Dedifferentiated amniotic fluid mesenchymal stem cell (primary cell): ENCODE results near the gene DNM3.

Experiments used
- DNase-seq: peaks from one replicate; pipeline ENCODE4 v3.0.0-alpha.2; 2016; ENCODE audit errors: extremely low spot score

Gene DNM3

DNA sequence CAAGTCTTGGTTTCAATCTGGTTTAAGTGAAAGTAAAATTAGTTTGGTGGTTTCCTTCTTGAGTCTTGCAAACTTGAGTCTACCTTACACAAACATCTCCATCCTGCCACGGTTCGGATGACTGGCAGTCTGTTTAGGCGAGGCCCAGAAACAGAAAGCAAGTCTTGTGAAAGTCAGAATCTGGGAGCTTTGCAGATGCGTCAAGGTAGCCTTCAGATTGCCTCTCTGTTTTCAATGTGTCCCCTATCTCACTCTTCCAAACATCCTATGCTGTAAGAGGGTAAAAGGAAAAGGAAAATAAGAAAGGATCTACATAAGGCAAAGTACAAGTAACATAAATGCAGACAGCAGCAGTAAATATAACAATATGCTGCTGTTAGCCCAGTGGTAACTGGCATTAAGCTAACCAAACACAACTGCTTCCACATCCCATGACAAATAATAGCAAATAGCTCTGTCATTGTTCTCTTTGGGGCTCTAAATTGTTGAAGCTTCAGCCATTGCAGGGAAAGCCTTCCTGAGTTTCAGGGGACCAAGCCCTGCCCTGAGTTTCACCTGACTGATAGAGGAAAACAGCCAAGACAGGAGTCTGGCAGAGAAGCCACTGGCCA lies 552.9 kb downstream of the DNM3 start:
- DNase-seq, result no peak

DNA sequence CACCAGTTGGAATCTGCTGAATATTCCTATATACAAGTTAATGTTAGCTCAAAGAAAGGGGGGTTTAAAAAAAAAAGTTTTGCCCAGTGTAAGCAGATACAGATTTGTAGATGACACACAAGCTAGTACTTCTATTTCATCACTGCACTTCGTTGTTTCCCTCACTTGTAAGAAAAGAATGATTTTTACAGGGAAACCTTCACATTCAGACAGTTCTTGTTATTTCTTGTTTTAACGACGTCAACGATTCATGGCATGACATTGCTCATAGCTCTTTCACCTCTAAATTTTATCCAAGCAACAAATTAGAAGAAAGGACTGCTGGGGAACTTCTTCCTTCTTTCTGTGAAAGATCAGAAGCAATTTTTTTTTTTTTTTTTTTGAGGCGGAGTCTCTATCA lies 553.5 kb downstream of the DNM3 start:
- DNase-seq, result no peak

- no peak for DNase-seq
These were observed 554.3 kb downstream of the DNM3 start for GRCh38 chr1:172395576-172395975.

DNA sequence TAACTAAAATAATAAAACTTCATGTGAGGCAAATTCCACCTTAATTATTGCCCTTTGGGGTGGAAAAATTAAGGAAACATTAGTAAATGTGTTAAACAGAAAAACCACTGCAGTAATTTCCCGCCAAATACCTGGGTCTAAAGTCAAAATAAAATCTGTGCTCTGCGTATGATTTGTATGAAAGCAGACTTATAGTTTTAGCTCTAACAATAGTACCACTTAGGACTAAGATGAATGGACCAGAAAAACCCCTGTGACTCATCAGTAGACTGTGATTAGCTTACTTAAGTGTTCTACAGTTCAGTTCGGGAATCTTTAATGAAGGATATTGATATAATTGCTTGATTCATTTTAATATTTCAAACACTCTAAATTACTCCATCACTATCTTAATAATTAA lies 555.9 kb downstream of the DNM3 start:
- no peak for DNase-seq

GRCh38 chr1:172397633-172398032 lies 556.3 kb downstream of the DNM3 start:
- DNase-seq, result no peak

- DNase-seq, result no peak
These were observed 556.9 kb downstream of the DNM3 start for GRCh38 chr1:172398193-172398592.

DNA sequence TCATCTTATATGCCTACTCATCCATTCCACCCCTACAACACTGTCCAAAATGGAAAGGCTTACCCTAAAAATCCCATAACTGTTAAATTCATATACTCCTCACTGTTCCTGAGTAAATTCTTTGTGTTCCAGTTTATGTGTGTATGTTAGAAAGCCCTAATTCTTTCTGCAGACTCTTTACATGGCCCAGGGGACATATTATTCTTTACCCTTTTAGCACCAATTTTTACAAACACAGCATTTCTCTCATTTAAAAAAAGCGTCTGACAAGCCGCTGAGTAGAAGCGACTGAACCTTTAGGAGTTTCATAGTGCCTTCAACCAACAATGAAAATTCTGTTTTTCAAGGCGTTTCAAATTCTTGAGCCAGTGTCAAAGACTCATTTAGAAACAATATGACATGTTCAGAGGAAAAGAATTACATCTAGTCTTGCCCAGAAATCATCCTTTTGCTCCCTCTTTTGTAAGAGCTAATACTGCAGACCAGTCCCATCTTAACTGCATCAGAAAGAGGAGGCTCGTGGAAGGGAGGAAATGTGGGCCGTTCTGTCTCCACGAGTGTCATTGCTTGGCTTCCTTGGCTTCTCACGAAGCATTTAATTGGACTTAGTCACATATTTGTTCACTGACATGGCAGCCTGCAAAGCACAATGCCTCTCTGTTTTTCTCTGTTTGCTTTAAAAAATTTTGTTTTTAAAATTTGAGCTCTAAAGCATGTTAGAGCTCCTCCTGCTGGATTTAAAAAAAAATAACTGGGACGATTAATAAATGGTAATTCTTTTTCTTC lies 557.9 kb downstream of the DNM3 start:
- peak; percentile 98 for DNase-seq

DNA sequence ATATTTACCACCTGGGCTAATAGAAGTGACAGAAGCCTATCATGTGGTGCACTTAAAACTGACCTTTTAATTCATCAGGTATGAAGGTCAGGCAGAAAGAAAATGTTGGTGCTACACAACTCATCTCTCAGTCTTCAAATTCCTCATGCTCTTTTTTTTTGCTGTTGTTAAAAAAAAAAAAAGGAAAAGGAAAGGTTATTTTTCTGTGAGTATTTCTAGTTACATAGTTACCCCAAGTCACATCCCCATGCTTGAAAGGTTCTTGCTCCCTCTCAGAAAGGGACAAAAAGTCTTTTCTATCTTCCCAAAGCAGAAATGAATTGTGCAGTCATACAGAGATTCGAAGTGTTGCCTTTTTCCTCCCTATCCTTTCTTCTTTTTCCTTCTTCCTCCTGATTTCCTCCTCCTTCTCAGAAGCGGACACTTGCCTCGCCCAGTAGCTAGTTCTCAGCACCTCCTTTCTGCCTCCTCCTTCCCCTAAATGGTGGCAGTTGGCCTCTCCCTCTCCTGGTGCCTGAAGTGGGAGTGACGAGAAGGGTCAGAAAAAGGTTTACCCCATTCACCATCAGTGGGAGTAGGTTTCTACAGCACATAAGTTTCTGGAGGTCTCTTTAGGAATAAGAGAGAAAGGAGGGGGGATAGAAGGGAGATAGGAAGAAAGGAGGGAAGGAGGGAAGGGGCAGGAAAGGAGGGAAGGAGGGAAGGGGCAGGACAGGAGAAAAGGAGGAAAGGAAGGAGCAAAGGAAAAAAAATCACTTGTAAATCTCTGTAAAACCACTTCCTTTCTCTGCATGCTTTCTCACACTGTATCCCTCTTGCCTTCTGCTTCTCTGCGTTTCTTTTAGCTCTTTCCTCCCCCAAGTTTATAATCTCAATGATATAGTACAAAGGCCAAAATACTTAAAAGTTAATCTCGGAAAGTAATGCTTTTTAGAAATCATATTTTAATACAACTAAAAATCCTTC lies 558.7 kb downstream of the DNM3 start:
- no peak for DNase-seq

GRCh38 chr1:172400722-172401105 lies 559.4 kb downstream of the DNM3 start:
- DNase-seq, result no peak

- no peak for DNase-seq
These were observed 560.2 kb downstream of the DNM3 start for GRCh38 chr1:172401477-172401876.

GRCh38 chr1:172401892-172402291 lies 560.6 kb downstream of the DNM3 start:
- DNase-seq, result no peak

DNA sequence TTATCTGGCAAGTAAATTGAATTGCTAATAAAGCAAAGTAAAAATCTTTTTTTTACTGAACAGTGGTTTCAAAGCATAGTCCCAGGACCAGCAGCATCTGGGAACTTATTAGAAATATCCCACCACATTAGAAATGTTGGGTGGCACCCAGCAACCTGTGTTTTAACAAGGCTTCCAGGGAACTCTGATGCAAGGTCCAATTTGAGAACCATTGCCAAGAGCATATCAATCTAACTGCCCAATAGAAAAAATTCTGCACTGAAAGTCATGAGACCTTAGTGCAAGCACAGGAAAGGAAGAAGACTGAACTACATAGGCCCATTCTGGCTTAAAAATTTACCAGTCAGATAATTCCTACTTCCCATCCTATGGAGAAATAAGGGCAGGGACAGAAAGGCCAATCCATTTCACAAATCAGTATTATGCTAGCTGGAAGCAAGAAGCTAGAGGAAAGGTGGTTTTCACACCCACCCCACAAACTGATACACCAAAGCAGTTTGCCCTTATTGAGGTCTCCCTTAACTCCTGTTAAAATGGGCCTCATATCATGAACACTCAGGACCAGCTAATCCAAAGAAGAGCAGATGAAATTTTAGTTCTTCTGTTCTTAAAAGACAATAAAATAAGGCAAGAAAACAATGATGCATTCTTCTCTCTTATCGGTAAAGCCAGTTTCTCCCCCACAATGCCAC lies 561.7 kb downstream of the DNM3 start:
- DNase-seq, result no peak

GRCh38 chr1:172404121-172404520 lies 562.8 kb downstream of the DNM3 start:
- DNase-seq, result no peak

- no peak for DNase-seq
These were observed 564.6 kb downstream of the DNM3 start for GRCh38 chr1:172405912-172406311.

- no peak for DNase-seq
These were observed 565.7 kb downstream of the DNM3 start for GRCh38 chr1:172406968-172407367.

- DNase-seq, result peak; percentile 68
These were observed 567.7 kb downstream of the DNM3 start for GRCh38 chr1:172408958-172409357.

GRCh38 chr1:172410027-172410426 lies 568.7 kb downstream of the DNM3 start:
- no peak for DNase-seq

- DNase-seq, result no peak
These were observed 570.6 kb downstream of the DNM3 start for GRCh38 chr1:172411791-172412338.

GRCh38 chr1:172414331-172414730 lies 573.0 kb downstream of the DNM3 start:
- DNase-seq, result no peak

GRCh38 chr1:172416496-172417035 lies 575.3 kb downstream of the DNM3 start:
- no peak for DNase-seq

- DNase-seq, result no peak
These were observed 576.3 kb downstream of the DNM3 start for GRCh38 chr1:172417557-172417956.
